Sigmoid colon (tissue), 7 donors: ENCODE measurements around the gene ABCC3. TPM values are rescaled to one million over a fixed set of nuclear protein-coding genes. Genes with fewer than 3 reads are reported as not detected.

Experiments
- DNase-seq: peaks from one replicate; pipeline ENCODE4 v3.0.0-alpha.2; 2019
- H3K27ac ChIP-seq, 4 donors: fragments of 200-600 bp; sonication (generic); one replicate each; pipeline ENCODE4 v1.5.1; 2016 to 2019; ENCODE audit warnings: mild to moderate bottlenecking in 1 of 4
- H3K27me3 ChIP-seq, 3 donors: fragments of 200-600 bp; sonication (generic); one replicate each; pipeline ENCODE4 v1.5.1; 2019; ENCODE audit warnings: mild to moderate bottlenecking in 1 of 3
- H3K36me3 ChIP-seq, 4 donors: fragments of 200-600 bp; sonication (generic); one replicate each; pipeline ENCODE4 v1.5.1; 2016 to 2019
- H3K4me1 ChIP-seq, 4 donors: fragments of 200-600 bp; sonication (generic); one replicate each; pipeline ENCODE4 v1.5.1; 2017 to 2019
- H3K4me3 ChIP-seq, 4 donors: fragments of 200-600 bp; sonication (generic); one replicate each; pipeline ENCODE4 v1.5.1; 2017 to 2019; ENCODE audit warnings: mild to moderate bottlenecking in 2 of 4, moderate library complexity in 1 of 4
- H3K9me3 ChIP-seq, 4 donors: fragments of 200-600 bp in 3 of 4; sonication (generic) in 3 of 4; one replicate each; pipeline versions ENCODE4 v1.5.1 to v1.6.1; 2013 to 2019
- EP300 ChIP-seq, 4 donors: sonication (generic); formaldehyde crosslinking; IDR thresholded peaks; one replicate each; pipeline ENCODE4 v1.6.1; 2017; ENCODE audit warnings: antibody characterized with exemption in 4 of 4
- POLR2A ChIP-seq, 2 donors: fragments of 450-650 bp; IDR thresholded peaks; one replicate each; pipeline ENCODE4 v1.6.1; 2016; ENCODE audit warnings: antibody characterized with exemption in 2 of 2, mild to moderate bottlenecking in 2 of 2, moderate library complexity in 2 of 2
- POLR2AphosphoS5 ChIP-seq, 4 donors: sonication (generic); formaldehyde crosslinking; IDR thresholded peaks; one replicate each; pipeline ENCODE4 v1.6.1; 2017; ENCODE audit warnings: antibody characterized with exemption in 4 of 4
- WGBS, 2 donors: extraction: QIAGEN DNeasy Blood & Tissue Kit; methylation state at CpG; one replicate each; pipeline ENCODE4 v1.1.7; 2013; 5-methylcytosine and 5-hydroxymethylcytosine counted together
- intact Hi-C: fragments of 100-400 bp; cut with DNase I; formaldehyde crosslinking; loops from one replicate; pipeline ENCODE4 v1.15.1; 2023
- polyA plus RNA-seq, 3 donors: library from polyadenylated mRNA; stranded (reverse); fragments of 200-250 nt; gene quantifications; one replicate each; pipeline ENCODE4 v1.2.3, GENCODE V29; 2013
- total RNA-seq, 4 donors: library from RNA; depleted of rRNA; stranded (reverse); fragments of >200 nt; gene quantifications; one replicate each; pipeline ENCODE4 v1.1.0, GENCODE V29; 2016
- TF ChIP-seq, protein P1 (sequence below), 4 experiments: fragments of 450-650 bp in 3 of 4; fragments of 200-600 bp in 1 of 4; IDR thresholded peaks; one replicate each; pipeline ENCODE4 v1.5.1; 2016 to 2019; ENCODE audit warnings: antibody characterized with exemption in 4 of 4, mild to moderate bottlenecking in 3 of 4, moderate library complexity in 2 of 4
- donor health status: healthy with polysubstance abuse.
- donor health status: Bipolar disorder and iron deficiency.
- donor health status: healthy.

Gene ABCC3
- total and polyA plus RNA-seq, 7 donors: 0.71 to 94.1 (median 2.6) TPM

DNA sequence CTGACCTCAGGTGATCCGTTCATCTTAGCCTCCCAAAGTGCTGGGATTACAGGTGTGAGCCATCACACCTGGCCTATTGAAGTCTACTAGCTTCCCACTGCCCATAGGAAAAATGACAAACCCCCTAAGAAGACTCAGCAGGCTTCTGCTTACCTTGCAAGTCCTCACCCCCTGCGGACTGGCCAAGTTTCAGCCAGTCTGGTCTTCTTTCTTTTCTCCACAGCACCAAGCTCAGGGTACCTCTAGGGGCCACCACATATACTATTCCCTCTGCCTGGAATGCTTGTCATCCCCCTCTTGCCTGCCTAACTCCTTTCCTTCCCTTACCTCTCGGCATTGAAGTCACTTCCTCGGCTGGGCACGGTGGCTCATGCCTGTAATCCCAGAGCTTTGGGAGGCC is 31.2 kb downstream of the ABCC3 start:
- WGBS, 2 donors: 80 to 88% methylated on average over 5 of the region's 5 CpGs
- Histone ChIP-seq H3K27ac (no peak overlapping the region), H3K36me3 (no peaks in the 10 kb centered on the region), H3K4me3 (no peak overlapping the region), H3K9me3 (no peaks in the 10 kb centered on the region), H3K4me1 (peaks cover 0 to 16% (median 15%) of the 10 kb centered on the region in 4 donors), H3K27me3 (no peaks in the 10 kb centered on the region)
- no peak for TF ChIP-seq POLR2A (IDR thresholded peaks at IDR 0.05)
- no peak for TF ChIP-seq EP300 (IDR thresholded peaks at IDR 0.05)
- TF ChIP-seq, protein P1, sequence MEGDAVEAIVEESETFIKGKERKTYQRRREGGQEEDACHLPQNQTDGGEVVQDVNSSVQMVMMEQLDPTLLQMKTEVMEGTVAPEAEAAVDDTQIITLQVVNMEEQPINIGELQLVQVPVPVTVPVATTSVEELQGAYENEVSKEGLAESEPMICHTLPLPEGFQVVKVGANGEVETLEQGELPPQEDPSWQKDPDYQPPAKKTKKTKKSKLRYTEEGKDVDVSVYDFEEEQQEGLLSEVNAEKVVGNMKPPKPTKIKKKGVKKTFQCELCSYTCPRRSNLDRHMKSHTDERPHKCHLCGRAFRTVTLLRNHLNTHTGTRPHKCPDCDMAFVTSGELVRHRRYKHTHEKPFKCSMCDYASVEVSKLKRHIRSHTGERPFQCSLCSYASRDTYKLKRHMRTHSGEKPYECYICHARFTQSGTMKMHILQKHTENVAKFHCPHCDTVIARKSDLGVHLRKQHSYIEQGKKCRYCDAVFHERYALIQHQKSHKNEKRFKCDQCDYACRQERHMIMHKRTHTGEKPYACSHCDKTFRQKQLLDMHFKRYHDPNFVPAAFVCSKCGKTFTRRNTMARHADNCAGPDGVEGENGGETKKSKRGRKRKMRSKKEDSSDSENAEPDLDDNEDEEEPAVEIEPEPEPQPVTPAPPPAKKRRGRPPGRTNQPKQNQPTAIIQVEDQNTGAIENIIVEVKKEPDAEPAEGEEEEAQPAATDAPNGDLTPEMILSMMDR (IDR thresholded peaks at IDR 0.05): no peak
- TF ChIP-seq POLR2AphosphoS5 (IDR thresholded peaks at IDR 0.05): no peak
- intact Hi-C loops: no loop called here
- DNase-seq: no peak

DNA sequence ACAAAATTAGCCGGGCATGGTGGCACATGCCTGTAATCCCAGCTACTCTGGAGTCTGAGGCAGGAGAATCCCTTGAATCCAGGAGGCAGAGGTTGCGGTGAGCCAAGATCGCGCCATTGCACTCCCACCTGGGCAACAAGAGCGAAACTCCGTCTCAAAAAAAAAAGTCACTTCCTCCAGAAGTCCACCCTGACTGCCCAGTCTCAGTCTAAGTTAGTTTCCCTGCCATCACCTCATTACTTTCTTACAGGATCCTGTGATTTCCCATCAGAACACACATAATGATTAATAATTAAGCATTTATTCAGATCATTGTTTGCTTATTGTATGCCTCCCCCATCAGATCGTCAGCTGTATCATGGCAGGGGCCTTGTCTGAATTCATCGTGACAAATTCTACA is 31.6 kb downstream of the ABCC3 start:
- Histone ChIP-seq H3K4me1 (peaks cover 0 to 11% (median 10%) of the 10 kb centered on the region in 4 donors), H3K27ac (no peak overlapping the region), H3K36me3 (no peaks in the 10 kb centered on the region), H3K4me3 (no peak overlapping the region), H3K9me3 (no peaks in the 10 kb centered on the region), H3K27me3 (no peaks in the 10 kb centered on the region)
- 96% methylated on average over 8 of the region's 8 CpGs for WGBS, 2 donors
- TF ChIP-seq, protein P1 (IDR thresholded peaks at IDR 0.05): no peak
- TF ChIP-seq EP300 (IDR thresholded peaks at IDR 0.05): no peak
- no peak for TF ChIP-seq POLR2AphosphoS5 (IDR thresholded peaks at IDR 0.05)
- no peak for TF ChIP-seq POLR2A (IDR thresholded peaks at IDR 0.05)
- DNase-seq: no peak
- intact Hi-C loops: no loop called here

DNA sequence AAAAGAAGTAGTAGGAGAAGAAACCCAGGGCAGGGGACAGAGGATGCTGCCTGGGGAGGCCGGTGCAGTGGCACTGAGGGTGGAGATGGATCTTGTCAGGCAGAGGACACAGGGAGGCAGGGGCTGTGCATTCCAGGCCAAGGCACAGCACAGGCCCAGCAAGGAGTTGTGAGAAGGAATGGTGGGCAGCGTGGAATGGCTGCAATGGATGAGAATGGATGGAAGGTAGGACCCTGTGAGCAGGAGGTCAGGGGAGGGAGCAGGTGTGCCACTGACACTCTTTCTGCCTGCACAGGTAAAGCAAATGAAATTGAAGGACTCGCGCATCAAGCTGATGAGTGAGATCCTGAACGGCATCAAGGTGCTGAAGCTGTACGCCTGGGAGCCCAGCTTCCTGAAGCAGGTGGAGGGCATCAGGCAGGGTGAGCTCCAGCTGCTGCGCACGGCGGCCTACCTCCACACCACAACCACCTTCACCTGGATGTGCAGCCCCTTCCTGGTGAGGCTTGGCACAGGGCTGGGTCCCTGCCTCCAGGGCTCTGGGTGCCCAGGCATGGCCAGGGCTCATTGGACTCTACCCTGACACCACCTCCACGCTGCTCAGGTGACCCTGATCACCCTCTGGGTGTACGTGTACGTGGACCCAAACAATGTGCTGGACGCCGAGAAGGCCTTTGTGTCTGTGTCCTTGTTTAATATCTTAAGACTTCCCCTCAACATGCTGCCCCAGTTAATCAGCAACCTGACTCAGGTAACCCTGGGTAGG is 32.8 kb downstream of the ABCC3 start:
- Histone ChIP-seq H3K9me3 (no peaks in the 10 kb centered on the region), H3K4me1 (no peaks in the 10 kb centered on the region), H3K27me3 (no peaks in the 10 kb centered on the region), H3K36me3 (no peaks in the 10 kb centered on the region), H3K27ac (no peak overlapping the region), H3K4me3 (no peak overlapping the region)
- DNase-seq: no peak
- no peak for TF ChIP-seq POLR2A (IDR thresholded peaks at IDR 0.05)
- no peak for TF ChIP-seq EP300 (IDR thresholded peaks at IDR 0.05)
- TF ChIP-seq POLR2AphosphoS5 (IDR thresholded peaks at IDR 0.05): no peak
- TF ChIP-seq, protein P1 (IDR thresholded peaks at IDR 0.05): no peak
- 93 to 95% methylated on average over 14 of the region's 14 CpGs for WGBS, 2 donors
- intact Hi-C loops: no loop called here

DNA sequence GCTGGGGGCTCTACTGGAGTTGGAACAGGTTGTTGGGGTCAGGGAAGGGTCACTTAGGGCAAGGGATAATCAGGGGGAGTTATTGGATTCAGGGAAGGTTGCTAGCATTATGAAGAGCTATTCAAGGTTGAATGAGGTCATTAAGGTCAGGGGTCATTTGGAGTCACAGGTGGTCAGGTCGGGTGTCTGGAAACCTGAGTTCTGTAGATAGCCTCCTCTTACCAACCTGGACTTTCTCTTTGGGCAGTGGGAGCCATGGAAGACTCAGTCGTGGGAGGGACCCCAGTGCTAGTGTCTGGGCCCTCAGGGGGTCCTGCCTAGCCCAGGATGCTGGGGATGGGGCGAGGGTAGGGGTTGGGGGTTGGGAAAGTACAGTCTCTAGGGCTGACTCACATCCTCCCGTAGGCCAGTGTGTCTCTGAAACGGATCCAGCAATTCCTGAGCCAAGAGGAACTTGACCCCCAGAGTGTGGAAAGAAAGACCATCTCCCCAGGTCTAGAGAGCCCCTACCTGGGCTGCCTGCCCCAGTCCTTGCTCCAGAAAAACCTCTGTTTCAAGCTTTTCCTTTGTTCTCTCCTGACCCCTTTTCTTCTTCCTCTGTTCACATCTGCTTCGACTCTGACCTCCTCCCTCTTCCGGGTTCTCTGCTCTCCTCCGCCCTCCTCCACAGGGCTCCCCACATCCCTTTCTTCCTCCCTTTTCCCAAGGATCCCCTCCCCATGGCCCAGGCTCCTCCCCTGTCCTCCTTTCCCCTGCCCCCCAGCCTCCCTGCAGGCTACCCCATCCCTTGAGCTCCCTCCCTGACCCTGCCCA is 33.5 kb downstream of the ABCC3 start:
- 47 to 60% methylated on average over 8 of the region's 8 CpGs for WGBS, 2 donors
- Histone ChIP-seq H3K27me3 (no peaks in the 10 kb centered on the region), H3K4me1 (no peaks in the 10 kb centered on the region), H3K4me3 (no peak overlapping the region), H3K36me3 (no peaks in the 10 kb centered on the region), H3K27ac (no peak overlapping the region), H3K9me3 (no peaks in the 10 kb centered on the region)
- intact Hi-C loops: no loop called here
- no peak for DNase-seq
- TF ChIP-seq, protein P1 (IDR thresholded peaks at IDR 0.05): no peak
- TF ChIP-seq POLR2A (IDR thresholded peaks at IDR 0.05) (no peak), POLR2AphosphoS5 (IDR thresholded peaks at IDR 0.05) (no peak), EP300 (IDR thresholded peaks at IDR 0.05) (no peak)
